Measurements from ENCODE around the gene MPV17.

The MPV17 gene

DNA sequence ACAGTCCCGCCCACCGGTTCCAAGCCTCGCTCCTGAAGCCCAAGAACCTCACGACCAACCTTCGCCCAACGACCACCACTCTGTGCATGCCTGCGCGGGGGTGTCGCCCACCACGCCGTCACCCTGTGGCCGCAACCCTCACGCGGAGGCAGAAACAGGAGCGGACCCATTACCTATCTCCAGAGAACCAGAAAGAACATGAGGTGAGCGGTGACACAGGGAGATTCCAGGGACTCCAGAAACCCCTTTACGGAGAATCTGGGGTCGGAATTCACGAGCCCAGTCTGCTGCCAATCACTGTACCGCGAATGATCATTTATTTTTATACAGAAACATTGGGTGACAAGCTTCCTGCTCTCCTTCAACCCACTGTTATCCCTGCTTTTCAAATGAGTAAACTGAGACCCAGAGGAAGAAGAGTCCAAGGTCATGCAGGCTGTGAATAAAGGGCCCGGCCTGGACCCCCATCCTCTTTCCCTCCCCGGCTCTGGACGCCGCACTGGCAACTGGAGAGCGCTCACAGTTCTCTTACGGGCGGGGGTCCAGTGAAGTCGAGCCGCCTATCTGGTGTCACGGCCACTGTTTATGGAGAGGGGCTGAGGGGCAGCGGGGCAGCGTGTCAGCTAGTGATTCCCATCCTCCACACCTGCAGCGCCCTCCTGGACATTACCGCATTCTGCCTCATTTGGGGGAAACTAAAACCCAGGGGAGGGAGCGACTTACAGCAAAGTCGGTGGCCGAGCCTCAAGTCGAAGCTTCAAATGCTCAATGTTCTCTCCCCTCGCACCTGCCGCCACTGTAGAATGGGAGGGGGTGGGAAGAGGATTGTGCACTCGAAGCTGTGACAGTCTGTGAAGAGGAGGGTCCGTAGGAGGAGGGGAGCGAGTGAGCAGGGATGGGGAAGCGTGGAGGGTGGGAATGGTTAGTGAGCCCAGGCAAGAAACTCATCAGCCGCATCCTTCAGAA is 59.3 kb downstream of the MPV17 start:
- no peak for DNase-seq

DNA sequence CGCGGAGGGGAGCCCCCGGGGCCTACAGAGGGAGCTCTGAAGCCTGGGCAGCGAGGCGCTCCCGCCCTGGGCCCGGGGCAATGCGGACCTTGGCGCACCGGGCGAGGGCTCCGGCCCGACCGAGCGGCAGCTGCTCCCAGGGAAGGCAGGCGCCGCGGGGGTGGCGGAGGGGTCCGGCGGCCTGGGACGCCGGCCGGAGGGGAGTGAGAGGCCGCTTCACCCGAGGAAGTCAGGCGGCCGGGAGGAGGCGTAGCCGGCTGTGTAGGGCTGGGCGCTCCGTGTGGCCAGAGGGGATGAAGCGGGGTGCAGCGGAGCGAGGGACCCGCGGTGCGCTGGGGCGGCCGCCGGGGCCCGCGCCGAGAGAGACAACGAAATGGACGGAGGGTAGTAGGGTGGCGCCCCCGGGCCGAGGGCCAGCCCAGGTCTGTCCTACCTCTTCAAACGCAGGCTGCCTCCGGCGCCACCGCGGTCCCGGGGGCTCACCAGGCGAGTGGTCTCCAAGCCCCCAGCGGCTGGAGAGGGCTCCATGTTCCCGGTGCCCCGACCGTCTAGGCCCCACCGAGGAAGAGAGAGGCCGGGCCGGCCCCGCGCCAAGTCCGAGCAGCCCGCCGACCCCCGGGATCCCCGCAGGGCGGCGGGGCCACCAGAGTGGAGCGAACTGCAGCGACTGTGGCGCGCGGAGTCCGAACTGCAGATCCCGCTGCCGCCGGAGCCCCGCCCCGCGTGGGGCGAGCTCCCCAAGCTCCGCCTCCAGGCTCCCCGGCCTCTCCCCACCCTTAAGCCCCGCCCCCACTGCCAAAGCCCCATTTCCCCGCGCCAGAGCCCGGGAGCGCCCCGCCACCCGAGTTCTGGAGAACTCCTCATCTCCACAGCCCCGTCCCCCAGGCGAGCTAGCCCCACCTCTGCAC is 60.3 kb downstream of the MPV17 start, which contains the start of gene SLC30A3:
SLC30A3 (minus strand) TSS at position 669 of the 908 bp plus-strand sequence; CDS start at position 528, 141 bp downstream.
- DNase-seq: peak; percentile 19 to 58

DNA sequence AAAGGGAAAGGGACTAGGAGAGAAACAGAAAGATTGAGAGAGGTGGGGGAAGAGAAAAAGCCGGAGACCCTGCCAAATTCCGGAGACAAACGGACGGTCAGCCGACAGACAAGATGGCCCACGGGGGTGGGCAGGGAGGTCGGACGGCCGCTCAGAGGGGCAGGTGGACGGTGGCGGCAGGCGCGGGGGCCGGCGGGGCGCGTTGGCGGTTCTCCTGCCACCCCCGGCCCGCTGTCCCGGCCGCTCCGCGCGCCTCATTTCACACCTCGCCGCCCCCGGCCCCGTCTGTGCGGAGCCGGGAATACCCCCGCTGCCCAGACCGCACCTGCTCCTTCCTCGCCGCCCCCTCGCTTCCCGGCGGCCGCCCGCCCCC is 61.0 kb downstream of the MPV17 start:
- DNase-seq: no peak

DNA sequence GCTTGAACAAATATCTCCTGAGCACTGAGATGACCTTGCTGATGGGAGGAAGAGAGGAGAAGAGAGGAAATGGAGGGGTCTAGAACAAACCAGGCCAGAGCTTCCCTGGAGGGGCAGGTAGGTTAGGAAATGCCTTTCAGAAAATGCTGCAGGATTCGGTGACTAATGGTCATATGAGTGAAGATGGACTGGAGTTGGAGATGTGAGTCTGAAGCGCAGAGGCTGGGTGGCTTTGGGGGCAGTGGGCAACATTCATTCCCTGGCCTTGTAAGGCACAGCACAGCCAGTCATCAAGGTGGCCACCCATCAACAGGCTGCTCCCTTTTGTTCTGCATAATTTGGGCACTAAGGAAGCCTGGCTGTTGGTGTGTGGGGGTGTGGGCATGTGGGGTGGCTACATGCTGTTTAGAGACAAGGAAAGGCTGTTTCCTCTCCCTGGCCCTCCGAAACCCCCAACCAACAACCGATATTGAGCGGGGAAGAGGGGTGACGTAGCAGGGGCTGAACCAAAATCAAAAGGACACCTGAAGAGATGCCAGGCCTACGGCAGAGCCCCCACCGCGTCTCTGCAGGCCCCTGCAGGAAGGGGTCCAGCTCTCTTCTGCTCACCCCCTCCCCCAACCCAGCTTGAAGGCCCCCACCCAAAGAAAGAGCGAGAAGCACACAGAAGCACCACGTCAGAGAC is 61.5 kb downstream of the MPV17 start:
- no peak for DNase-seq

Data from NCI-H1930 (cell line).